Panc1 (cell line): Measurements from ENCODE around the gene TFF3.

Experiments
- CTCF ChIP-seq: fragments of 450-650 bp; IDR thresholded peaks from 2 replicates; pipeline ENCODE4 v1.5.1; 2017; ENCODE audit warnings: mild to moderate bottlenecking
- POLR2AphosphoS5 ChIP-seq: IDR thresholded peaks from 2 replicates; pipeline ENCODE4 v1.6.1; 2012; ENCODE audit warnings: mild to moderate bottlenecking, low read depth, low read length, moderate library complexity
- REST ChIP-seq, 2 experiments: IDR thresholded peaks; 2 replicates each; pipeline ENCODE4 v1.6.1; 2011 to 2012; ENCODE audit warnings: low read depth in 2 of 2, control low read depth in 1 of 2, low read length in 1 of 2, mild to moderate bottlenecking in 1 of 2, moderate library complexity in 1 of 2; ENCODE audit not compliant: insufficient read depth in 1 of 2

- TF ChIP-seq POLR2AphosphoS5 = no peak
- TF ChIP-seq CTCF = no peak
- no peak for TF ChIP-seq REST (IDR thresholded peaks at IDR 0.05; ENCODE audit: insufficient read depth in 1 of 2, low read depth in 2 of 2, low read length in 1 of 2)
Observed at GRCh38 chr21:42282021-42282420, 33.2 kb downstream of the TFF3 start.
